Measurements from ENCODE around the gene EHMT2. TPM values are rescaled to one million over a fixed set of nuclear protein-coding genes. Genes with fewer than 3 reads are reported as not detected.

EHMT2 gene
- total RNA-seq, 1 experiment from 2014 or later = 117 TPM

DNA sequence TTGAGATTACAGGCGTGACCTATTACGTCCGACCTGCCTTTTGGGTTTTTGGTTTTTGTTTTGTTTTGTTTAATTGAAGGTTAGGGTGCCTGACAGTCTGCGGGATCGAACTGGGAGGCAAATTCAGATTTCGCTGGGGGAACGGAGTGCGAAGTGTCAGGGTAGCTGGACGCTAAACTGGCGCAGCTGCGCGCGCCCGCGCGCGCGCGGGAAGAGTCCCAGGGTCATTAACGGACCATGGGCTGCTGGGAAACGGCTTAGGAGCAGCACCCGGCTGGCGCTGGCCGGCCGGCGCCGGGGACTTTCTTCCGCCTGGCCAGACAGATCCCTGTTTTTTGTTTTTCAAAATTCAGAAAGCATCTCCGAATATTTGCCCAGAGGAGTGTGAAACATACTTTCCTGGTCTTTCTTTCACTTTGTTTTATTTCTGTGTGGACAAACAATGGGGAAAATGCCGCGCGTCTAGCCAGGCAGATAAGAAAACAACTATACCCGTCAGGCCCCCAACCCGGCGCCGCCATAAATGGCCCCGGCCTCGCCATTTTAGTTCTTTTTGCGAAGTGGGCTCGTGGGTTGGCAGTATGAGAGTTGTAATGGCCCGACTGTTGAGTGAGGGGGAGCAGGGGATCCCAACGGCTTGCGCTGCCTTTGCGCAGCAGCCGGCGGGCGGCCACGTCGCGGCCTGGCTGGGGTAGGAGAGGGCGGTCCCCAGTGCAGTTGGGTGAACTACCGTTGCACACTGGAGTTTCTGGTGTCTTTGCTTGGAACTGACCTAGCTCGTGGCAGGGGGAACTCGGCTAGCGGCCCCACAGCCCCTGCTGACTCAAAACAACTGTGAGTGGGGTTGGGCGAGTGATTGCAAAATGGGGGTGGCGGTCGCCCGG lies 62.9 kb downstream of the EHMT2 start:
- Histone ChIP-seq H3K36me3 (ENCODE audit: insufficient read depth, low read length, poor library complexity, severe bottlenecking) (peaks cover 38% of the 10 kb centered on the region), H3K9me3 (ENCODE audit: low read depth, low read length, poor library complexity, severe bottlenecking) (no peaks in the 10 kb centered on the region), H3K4me3 (ENCODE audit: low read depth, low read length, poor library complexity, severe bottlenecking) (peak overlapping the region; percentile 74), H3K4me1 (ENCODE audit: insufficient read depth, low read length, poor library complexity, severe bottlenecking) (peaks cover 25% of the 10 kb centered on the region), H3K27me3 (replicated peaks; ENCODE audit: insufficient read depth, low read depth, low read length, poor library complexity) (no peaks in the 10 kb centered on the region), H3K27ac (ENCODE audit: low read depth, low read length, poor library complexity, severe bottlenecking) (peak overlapping the region; percentile 98)
- peak; percentile 90 for DNase-seq (ENCODE audit: low spot score)
- intact Hi-C loops (cut with micrococcal nuclease; ENCODE audit: unreplicated experiment) = loop anchor here (2.0 to 5.0 kb wide), 3 partner anchors 42 to 292 kb away; partner anchors contain the start of genes DDX39B and GPANK1
- POLR2A ChIA-PET (ENCODE audit: low non-redundant PET) = no interaction called here
- CTCF ChIA-PET = no interaction called here
- TF ChIP-seq, protein P1, sequence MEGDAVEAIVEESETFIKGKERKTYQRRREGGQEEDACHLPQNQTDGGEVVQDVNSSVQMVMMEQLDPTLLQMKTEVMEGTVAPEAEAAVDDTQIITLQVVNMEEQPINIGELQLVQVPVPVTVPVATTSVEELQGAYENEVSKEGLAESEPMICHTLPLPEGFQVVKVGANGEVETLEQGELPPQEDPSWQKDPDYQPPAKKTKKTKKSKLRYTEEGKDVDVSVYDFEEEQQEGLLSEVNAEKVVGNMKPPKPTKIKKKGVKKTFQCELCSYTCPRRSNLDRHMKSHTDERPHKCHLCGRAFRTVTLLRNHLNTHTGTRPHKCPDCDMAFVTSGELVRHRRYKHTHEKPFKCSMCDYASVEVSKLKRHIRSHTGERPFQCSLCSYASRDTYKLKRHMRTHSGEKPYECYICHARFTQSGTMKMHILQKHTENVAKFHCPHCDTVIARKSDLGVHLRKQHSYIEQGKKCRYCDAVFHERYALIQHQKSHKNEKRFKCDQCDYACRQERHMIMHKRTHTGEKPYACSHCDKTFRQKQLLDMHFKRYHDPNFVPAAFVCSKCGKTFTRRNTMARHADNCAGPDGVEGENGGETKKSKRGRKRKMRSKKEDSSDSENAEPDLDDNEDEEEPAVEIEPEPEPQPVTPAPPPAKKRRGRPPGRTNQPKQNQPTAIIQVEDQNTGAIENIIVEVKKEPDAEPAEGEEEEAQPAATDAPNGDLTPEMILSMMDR (conservative IDR thresholded peaks at IDR 0.05; ENCODE audit: low read depth, low read length) = no peak
- TF ChIP-seq EZH2 (IDR thresholded peaks at IDR 0.05; ENCODE audit: borderline replicate concordance, low read depth, low read length, poor library complexity, severe bottlenecking) = no peak
- no TSS peak for BruUV-seq (replicated peaks)

DNA sequence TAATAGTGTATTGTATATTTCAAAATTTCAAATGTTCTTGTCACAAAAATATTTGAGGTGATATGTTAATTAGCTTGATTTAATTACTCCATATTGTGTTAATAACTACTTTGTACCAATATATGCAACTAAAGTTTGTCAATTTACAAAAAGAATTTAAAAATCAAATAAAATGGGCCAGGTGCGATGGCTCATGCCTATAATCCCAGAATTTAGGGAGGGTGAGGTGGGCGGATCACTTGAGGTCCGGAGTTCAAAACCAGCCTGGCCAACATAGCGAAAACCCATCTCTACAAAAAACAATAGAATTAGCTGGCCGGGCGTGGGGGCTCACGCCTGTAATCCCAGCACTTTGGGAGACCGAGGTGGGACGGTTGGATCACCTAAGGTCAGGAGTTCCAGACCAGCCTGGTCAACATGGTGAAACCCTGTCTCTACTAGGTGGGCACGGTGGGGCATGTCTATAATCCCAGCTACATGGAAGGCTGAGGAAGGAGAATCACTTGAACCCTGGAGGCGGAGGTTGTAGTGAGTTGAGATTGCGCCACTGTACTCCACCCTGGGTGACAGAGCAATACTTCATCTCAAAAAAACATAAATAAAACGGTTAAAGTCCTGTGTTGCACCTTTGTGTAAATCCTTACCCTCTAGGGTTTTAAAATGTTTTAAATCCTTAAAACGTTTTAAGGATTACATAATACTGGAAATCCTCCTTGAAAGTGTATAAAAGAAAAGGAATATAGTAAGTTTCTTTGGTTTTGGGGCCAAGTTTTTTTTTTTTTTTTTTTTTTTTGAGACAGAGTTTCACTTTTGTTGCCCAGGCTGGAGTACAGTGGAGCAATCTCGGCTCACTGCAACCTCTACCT lies 65.9 kb downstream of the EHMT2 start:
- intact Hi-C loops (cut with micrococcal nuclease; ENCODE audit: unreplicated experiment) = loop anchor here (2.0 to 5.0 kb wide), 3 partner anchors 39 to 289 kb away; partner anchors contain the start of genes DDX39B and LY6G5C
- no peaks in the 10 kb centered on the region for H3K27me3 ChIP-seq (replicated peaks; ENCODE audit: insufficient read depth, low read depth, low read length, poor library complexity)
- no TSS peak for BruUV-seq (replicated peaks)
- H3K4me1 ChIP-seq (ENCODE audit: insufficient read depth, low read length, poor library complexity, severe bottlenecking) = peaks cover 13% of the 10 kb centered on the region
- no peak overlapping the region for H3K27ac ChIP-seq (ENCODE audit: low read depth, low read length, poor library complexity, severe bottlenecking)
- no peaks in the 10 kb centered on the region for H3K9me3 ChIP-seq (ENCODE audit: low read depth, low read length, poor library complexity, severe bottlenecking)
- peaks cover 8% of the 10 kb centered on the region for H3K36me3 ChIP-seq (ENCODE audit: insufficient read depth, low read length, poor library complexity, severe bottlenecking)
- no peak for DNase-seq (ENCODE audit: low spot score)
- TF ChIP-seq, protein P1 (conservative IDR thresholded peaks at IDR 0.05; ENCODE audit: low read depth, low read length) = no peak
- TF ChIP-seq EZH2 (IDR thresholded peaks at IDR 0.05; ENCODE audit: borderline replicate concordance, low read depth, low read length, poor library complexity, severe bottlenecking) = no peak
- peak overlapping the region; percentile 66 for H3K4me3 ChIP-seq (ENCODE audit: low read depth, low read length, poor library complexity, severe bottlenecking)
- ChIA-PET POLR2A (ENCODE audit: low non-redundant PET) (interaction anchor here (0.7 kb wide), 1 partner anchor 101 kb away, joined by 3 read pairs; no protein-coding TSS in a partner anchor), CTCF (interaction anchor here (0.6 to 0.7 kb wide), 2 partner anchors 91 to 1746 kb away, joined by 3 to 14 read pairs; no protein-coding TSS in a partner anchor)

DNA sequence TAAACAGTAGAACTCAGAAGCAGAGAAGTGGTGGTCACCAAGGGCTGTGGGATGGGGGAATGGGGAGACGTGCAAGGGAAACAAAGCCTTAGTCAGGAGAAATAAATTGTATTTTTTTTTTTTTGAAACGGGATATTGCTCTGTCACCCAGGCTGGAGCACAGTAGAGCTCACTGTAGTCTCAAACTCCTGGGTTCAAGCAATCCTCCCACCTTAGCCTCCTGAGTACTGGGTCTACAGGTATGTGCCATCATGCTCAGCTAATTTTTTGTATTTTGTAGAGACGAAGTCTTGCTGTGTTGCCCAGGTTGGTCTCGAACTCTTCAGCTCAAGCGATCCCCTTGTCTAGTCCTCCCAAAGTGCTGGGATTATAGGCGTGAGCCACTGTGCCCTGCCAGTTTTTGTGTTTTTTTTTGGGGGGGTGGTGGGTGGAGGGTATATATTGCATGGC lies 66.6 kb downstream of the EHMT2 start:
- BruUV-seq (replicated peaks) = no TSS peak
- no peak for DNase-seq (ENCODE audit: low spot score)
- no peaks in the 10 kb centered on the region for H3K27me3 ChIP-seq (replicated peaks; ENCODE audit: insufficient read depth, low read depth, low read length, poor library complexity)
- peaks cover 13% of the 10 kb centered on the region for H3K4me1 ChIP-seq (ENCODE audit: insufficient read depth, low read length, poor library complexity, severe bottlenecking)
- peak overlapping the region; percentile 66 for H3K4me3 ChIP-seq (ENCODE audit: low read depth, low read length, poor library complexity, severe bottlenecking)
- peaks cover under 1% of the 10 kb centered on the region for H3K36me3 ChIP-seq (ENCODE audit: insufficient read depth, low read length, poor library complexity, severe bottlenecking)
- H3K27ac ChIP-seq (ENCODE audit: low read depth, low read length, poor library complexity, severe bottlenecking) = peak overlapping the region; percentile 28
- TF ChIP-seq, protein P1 (conservative IDR thresholded peaks at IDR 0.05; ENCODE audit: low read depth, low read length) = no peak
- no peak for TF ChIP-seq EZH2 (IDR thresholded peaks at IDR 0.05; ENCODE audit: borderline replicate concordance, low read depth, low read length, poor library complexity, severe bottlenecking)
- CTCF ChIA-PET = interaction anchor here (0.6 to 1.7 kb wide), 3 partner anchors 90 to 1187 kb away, joined by 3 to 14 read pairs (median 6); partner anchors contain the start of gene DDAH2
- H3K9me3 ChIP-seq (ENCODE audit: low read depth, low read length, poor library complexity, severe bottlenecking) = no peaks in the 10 kb centered on the region
- intact Hi-C loops (cut with micrococcal nuclease; ENCODE audit: unreplicated experiment) = loop anchor here (2.0 to 5.0 kb wide), 3 partner anchors 39 to 289 kb away; partner anchors contain the start of genes DDX39B and LY6G5C
- POLR2A ChIA-PET (ENCODE audit: low non-redundant PET) = interaction anchor here (0.7 kb wide), 1 partner anchor 101 kb away, joined by 3 read pairs; no protein-coding TSS in a partner anchor

All from A673 (cell line).